Endothelial cell of umbilical vein (primary cell): ENCODE data around the gene VHLL. TPM values are rescaled to one million over a fixed set of nuclear protein-coding genes. Genes with fewer than 3 reads are reported as not detected.

Experiments used
- BruUV-seq: library from RNA; stranded (reverse); fragments of 400-500 nt; replicated peaks from 2 replicates; lab custom pipeline; 2021; lab: Mats Ljungman, UMichigan
- CTCF ChIA-PET: fragments of 300-600, 350-600 bp; sonication (Branson Sonifier 250); formaldehyde crosslinking; loops from one replicate; lab custom pipeline; 2021; ENCODE audit warnings: antibody characterized with exemption, inconsistent platforms; lab: Charles Lee
- POLR2A ChIA-PET: fragments of 300-600, 350-600 bp; sonication (Branson Sonifier 250); formaldehyde crosslinking; loops from one replicate; lab custom pipeline; 2021; ENCODE audit warnings: antibody characterized with exemption, inconsistent platforms; lab: Charles Lee
- DNase-seq: peaks from one replicate; pipeline ENCODE4 v3.0.0-alpha.2; 2011; ENCODE audit warnings: low read depth, low spot score
- FAIRE-seq: peaks from 2 replicates; lab custom pipeline; 2011; peaks lifted over from hg19 to GRCh38; lab: Jason Lieb, UNC
- H2AFZ ChIP-seq: 2 replicates; pipeline ENCODE4 v1.6.0; 2012; ENCODE audit warnings: low read depth, low read length, control low read depth, inconsistent platforms
- H3K27ac ChIP-seq: 2 replicates; pipeline ENCODE4 v1.5.1; 2011; ENCODE audit warnings: low read depth, mild to moderate bottlenecking, control low read depth, low read length, moderate library complexity; ENCODE audit not compliant: insufficient read depth
- H3K27me3 ChIP-seq, 2 experiments: 2 replicates each; pipeline versions ENCODE4 v1.6.0 to v1.6.1; 2011; ENCODE audit warnings: low read length in 2 of 2, mixed read lengths in 1 of 2; ENCODE audit not compliant: control insufficient read depth in 2 of 2, insufficient read depth in 2 of 2
- H3K36me3 ChIP-seq, 2 experiments: 2 replicates in 1 of 2; 3 replicates in 1 of 2; pipeline ENCODE4 v1.5.1; 2011; ENCODE audit warnings: low read length in 2 of 2, mild to moderate bottlenecking in 1 of 2, moderate library complexity in 1 of 2; ENCODE audit not compliant: control insufficient read depth in 2 of 2, insufficient read depth in 2 of 2; ENCODE audit errors: extremely low read depth in 1 of 2
- H3K4me1 ChIP-seq: 3 replicates; pipeline ENCODE4 v1.5.1; 2011; ENCODE audit warnings: mild to moderate bottlenecking, low read length; ENCODE audit not compliant: control insufficient read depth, insufficient read depth; ENCODE audit errors: extremely low read depth
- H3K4me2 ChIP-seq: 2 replicates; pipeline ENCODE4 v1.6.1; 2011; ENCODE audit warnings: low read length, control low read depth, mixed read lengths; ENCODE audit not compliant: insufficient read depth
- H3K4me3 ChIP-seq, 3 experiments: fragments of 200-600 bp in 1 of 3; sonication (generic), shearing (Covaris generic) in 1 of 3; replicated peaks in 1 of 3; 2 replicates each; pipeline ENCODE4 v1.5.1; 2011 to 2016; ENCODE audit warnings: control low read depth in 3 of 3, low read length in 3 of 3, mild to moderate bottlenecking in 2 of 3, inconsistent platforms in 1 of 3, low read depth in 1 of 3, moderate library complexity in 1 of 3; ENCODE audit not compliant: insufficient read depth in 1 of 3
- H3K79me2 ChIP-seq: 2 replicates; pipeline ENCODE4 v1.6.0; 2012; ENCODE audit warnings: low read length, inconsistent platforms; ENCODE audit not compliant: control insufficient read depth, insufficient read depth
- H3K9ac ChIP-seq: replicated peaks from 2 replicates; pipeline ENCODE3; 2011; ENCODE audit warnings: low read length, control low read depth; ENCODE audit not compliant: insufficient read depth; ENCODE audit errors: extremely low read depth
- H3K9me1 ChIP-seq: replicated peaks from 3 replicates; pipeline ENCODE4 v1.6.0; 2011; ENCODE audit warnings: mild to moderate bottlenecking, low read length; ENCODE audit not compliant: control insufficient read depth, insufficient read depth; ENCODE audit errors: extremely low read depth
- H3K9me3 ChIP-seq: replicated peaks from 2 replicates; pipeline ENCODE4 v1.5.1; 2012; ENCODE audit warnings: low read length, inconsistent platforms; ENCODE audit not compliant: control insufficient read depth, insufficient read depth
- H4K20me1 ChIP-seq: replicated peaks from 2 replicates; pipeline ENCODE3; 2011; ENCODE audit warnings: mild to moderate bottlenecking, low read length; ENCODE audit not compliant: control insufficient read depth, insufficient read depth; ENCODE audit errors: extremely low read depth
- EZH2 ChIP-seq: IDR thresholded peaks from 2 replicates; pipeline ENCODE4 v1.6.1; 2012; ENCODE audit warnings: borderline replicate concordance, low read depth, mild to moderate bottlenecking, moderate library complexity, low read length, inconsistent platforms; ENCODE audit not compliant: severe bottlenecking
- FOS ChIP-seq: IDR thresholded peaks from 2 replicates; pipeline ENCODE4 v1.6.1; 2011; ENCODE audit warnings: mild to moderate bottlenecking, low read length, moderate library complexity, borderline replicate concordance; ENCODE audit not compliant: insufficient read depth
- GATA2 ChIP-seq: IDR thresholded peaks from 2 replicates; pipeline ENCODE4 v1.7.0; 2011; ENCODE audit warnings: low read depth, mild to moderate bottlenecking, moderate library complexity, mixed read lengths, low read length; ENCODE audit not compliant: insufficient read length, insufficient read depth
- JUN ChIP-seq: IDR thresholded peaks from 2 replicates; pipeline ENCODE4 v1.6.1; 2011; ENCODE audit warnings: borderline replicate concordance, low read depth; ENCODE audit not compliant: insufficient read length, insufficient read depth
- MYC ChIP-seq: IDR thresholded peaks from one replicate; pipeline ENCODE4 v1.6.1; 2011; ENCODE audit warnings: mild to moderate bottlenecking, low read depth, low read length
- POLR2A ChIP-seq: IDR thresholded peaks from 2 replicates; pipeline ENCODE4 v1.6.1; 2012; ENCODE audit warnings: low read depth, mild to moderate bottlenecking, control low read depth, low read length
- POLR2AphosphoS5 ChIP-seq: IDR thresholded peaks from 2 replicates; pipeline ENCODE4 v1.6.1; 2012; ENCODE audit warnings: low read depth, mild to moderate bottlenecking, control low read depth, low read length, moderate library complexity; ENCODE audit not compliant: insufficient read depth
- dilution Hi-C: fragments of 300-500 bp; cut with MboI; formaldehyde crosslinking; loops from one replicate; pipeline ENCODE4 v1.15.0; 2019; ENCODE audit warnings: low sequenced_read_pairs; ENCODE audit not compliant: extremely low pct_ligation_motif_present
- intact Hi-C: fragments of 100-400 bp; cut with micrococcal nuclease; formaldehyde crosslinking; loops from one replicate; pipeline ENCODE4 v1.10.0; 2022
- polyA plus RNA-seq, 4 experiments: library from polyadenylated mRNA; depleted of rRNA in 3 of 4; stranded (reverse) in 3 of 4; unstranded in 1 of 4; fragments of >200 nt; gene quantifications; 2 replicates each; pipeline versions ENCODE4 v1.2.1 to v1.2.3, GENCODE V29; 2011 to 2012; ENCODE audit warnings: missing spikeins in 1 of 4
- total RNA-seq: library from RNA; stranded (reverse); gene quantifications from 2 replicates; pipeline ENCODE4 v1.2.3, GENCODE V29; 2021
- TF ChIP-seq, protein P1 (sequence below): IDR thresholded peaks from 2 replicates; pipeline ENCODE4 v1.6.1; 2011; ENCODE audit not compliant: insufficient read depth, insufficient read length
- TF ChIP-seq, protein P2 (sequence below), 2 donors: IDR thresholded peaks; 1 replicate in 1 of 2; 2 replicates in 1 of 2; pipeline ENCODE4 v1.5.1; 2011; ENCODE audit warnings: low read length in 2 of 2, mild to moderate bottlenecking in 2 of 2, moderate library complexity in 2 of 2, control low read depth in 1 of 2, inconsistent platforms in 1 of 2, low read depth in 1 of 2; ENCODE audit not compliant: insufficient read depth in 1 of 2; ENCODE audit errors: extremely low read depth in 1 of 2

The VHLL gene
- total and polyA plus RNA-seq, 2 donors (not counting 3 experiments of a cell fraction or from before 2014, with no cell fraction given), result 0.73 TPM; not detected in 1

- peaks cover 22 to 62% of the 10 kb centered on the region in 2 experiments for H3K36me3 ChIP-seq
- H3K9me1 ChIP-seq, result no peaks in the 10 kb centered on the region
- no peaks in the 10 kb centered on the region for H3K27me3 ChIP-seq
- H2AFZ ChIP-seq, result no peak overlapping the region
- DNase-seq, result no peak
- H3K4me3 ChIP-seq, result no peak overlapping the region
- intact Hi-C loops (no loop called here), dilution Hi-C loops (no loop called here)
- no TSS peak for BruUV-seq
- TF ChIP-seq MYC (no peak), EZH2 (no peak), GATA2 (no peak), POLR2A (no peak), POLR2AphosphoS5 (no peak), FOS (no peak), JUN (no peak)
- TF ChIP-seq, protein P1, sequence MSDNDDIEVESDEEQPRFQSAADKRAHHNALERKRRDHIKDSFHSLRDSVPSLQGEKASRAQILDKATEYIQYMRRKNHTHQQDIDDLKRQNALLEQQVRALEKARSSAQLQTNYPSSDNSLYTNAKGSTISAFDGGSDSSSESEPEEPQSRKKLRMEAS, result no peak
- TF ChIP-seq, protein P2, sequence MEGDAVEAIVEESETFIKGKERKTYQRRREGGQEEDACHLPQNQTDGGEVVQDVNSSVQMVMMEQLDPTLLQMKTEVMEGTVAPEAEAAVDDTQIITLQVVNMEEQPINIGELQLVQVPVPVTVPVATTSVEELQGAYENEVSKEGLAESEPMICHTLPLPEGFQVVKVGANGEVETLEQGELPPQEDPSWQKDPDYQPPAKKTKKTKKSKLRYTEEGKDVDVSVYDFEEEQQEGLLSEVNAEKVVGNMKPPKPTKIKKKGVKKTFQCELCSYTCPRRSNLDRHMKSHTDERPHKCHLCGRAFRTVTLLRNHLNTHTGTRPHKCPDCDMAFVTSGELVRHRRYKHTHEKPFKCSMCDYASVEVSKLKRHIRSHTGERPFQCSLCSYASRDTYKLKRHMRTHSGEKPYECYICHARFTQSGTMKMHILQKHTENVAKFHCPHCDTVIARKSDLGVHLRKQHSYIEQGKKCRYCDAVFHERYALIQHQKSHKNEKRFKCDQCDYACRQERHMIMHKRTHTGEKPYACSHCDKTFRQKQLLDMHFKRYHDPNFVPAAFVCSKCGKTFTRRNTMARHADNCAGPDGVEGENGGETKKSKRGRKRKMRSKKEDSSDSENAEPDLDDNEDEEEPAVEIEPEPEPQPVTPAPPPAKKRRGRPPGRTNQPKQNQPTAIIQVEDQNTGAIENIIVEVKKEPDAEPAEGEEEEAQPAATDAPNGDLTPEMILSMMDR (IDR thresholded peaks at IDR 0.05; ENCODE audit: extremely low read depth in 1 of 2, insufficient read depth in 1 of 2, low read depth in 1 of 2, low read length in 2 of 2), result no peak
- H3K4me1 ChIP-seq, result no peaks in the 10 kb centered on the region
- no peak overlapping the region for H3K4me2 ChIP-seq
- ChIA-PET POLR2A (no interaction called here), CTCF (no interaction called here)
- no peaks in the 10 kb centered on the region for H3K79me2 ChIP-seq
- FAIRE-seq, result no peak
- no peak overlapping the region for H3K9ac ChIP-seq
- H3K27ac ChIP-seq, result no peak overlapping the region
- H3K9me3 ChIP-seq, result no peaks in the 10 kb centered on the region
- no peaks in the 10 kb centered on the region for H4K20me1 ChIP-seq
Measured at GRCh38 chr1:156270314-156270713, 28.8 kb downstream of the VHLL start.
